ENCODE results near the gene UNC13D.
A peak's percentile ranks its signal among the peaks of the same experiment; 100 is the strongest.

UNC13D gene

DNA sequence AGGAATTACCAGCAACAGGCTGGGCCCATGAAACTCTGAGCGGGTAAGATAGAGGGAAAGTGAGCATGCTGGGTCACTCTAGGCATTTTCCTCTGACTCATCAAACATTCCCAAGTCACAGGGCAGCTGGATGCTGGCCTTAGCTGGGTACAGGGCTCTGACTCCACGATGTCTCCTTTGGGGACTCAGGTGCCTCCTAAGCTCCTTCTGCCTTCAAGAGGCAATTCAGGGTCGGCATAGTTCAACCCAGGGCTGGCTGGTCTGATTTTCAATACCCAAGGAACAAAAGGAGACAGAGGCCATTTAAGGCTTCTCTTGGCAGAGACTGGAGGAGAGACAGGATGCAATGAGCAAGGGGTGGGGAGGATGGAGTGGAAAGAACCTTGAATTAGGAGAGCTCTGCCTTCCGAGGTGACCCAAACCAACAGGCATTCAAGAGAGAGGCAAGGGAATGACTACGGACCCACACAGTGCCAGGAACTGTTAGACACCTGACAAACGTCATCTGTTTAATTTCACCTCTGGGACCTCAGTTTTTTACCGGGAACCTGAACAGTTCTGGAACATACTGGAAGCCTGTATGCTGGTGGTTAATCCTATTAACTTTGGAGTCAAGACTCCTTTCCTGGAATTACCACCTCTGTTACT, 10.0 kb upstream of the UNC13D start:
- DNase-seq, result peak in 1 of 10 donors; percentile 64
- intact Hi-C loops (cut with DNase I), result loop anchor here (5.0 kb wide), 1 partner anchor 67 kb away; no protein-coding TSS in a partner anchor

DNA sequence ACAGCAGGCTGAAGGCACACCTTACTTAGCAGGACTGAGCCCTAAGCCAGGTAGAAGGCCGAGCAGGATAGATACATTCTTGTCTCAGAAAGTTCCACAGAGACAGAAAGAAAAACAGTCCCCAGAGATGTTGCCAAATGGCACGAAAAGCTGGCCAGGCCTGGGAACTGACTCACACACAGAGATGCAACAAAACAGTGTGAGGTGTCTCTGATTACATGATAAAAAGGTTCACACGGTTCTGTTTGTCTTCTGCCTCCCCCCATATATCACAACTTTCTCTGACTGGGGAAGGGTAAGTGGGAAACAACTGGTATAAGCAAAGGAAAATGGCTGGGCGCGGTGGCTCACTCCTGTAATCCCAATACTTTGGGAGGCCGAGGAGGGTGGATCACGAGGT, 9.2 kb upstream of the UNC13D start:
- intact Hi-C loops (cut with DNase I), result loop anchor here (5.0 kb wide), 1 partner anchor 66 kb away; no protein-coding TSS in a partner anchor
- DNase-seq, result no peak

DNA sequence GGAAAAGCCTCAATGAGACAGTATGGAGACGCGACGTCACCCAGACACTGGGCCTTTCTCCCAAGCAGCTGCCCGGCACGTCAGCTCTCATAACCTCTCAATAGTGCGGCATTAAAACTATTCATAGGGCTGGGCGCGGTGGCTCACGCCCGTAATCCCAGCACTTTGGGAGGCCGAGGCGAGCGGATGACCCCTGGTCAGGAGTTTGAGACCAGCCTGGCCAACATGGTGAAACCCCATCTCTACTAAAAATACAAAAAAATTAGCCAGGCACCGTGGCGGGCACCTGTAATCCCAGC, 7.4 kb upstream of the UNC13D start:
- intact Hi-C loops (cut with DNase I), result loop anchor here (5.0 kb wide), 1 partner anchor 64 kb away; no protein-coding TSS in a partner anchor
- DNase-seq, result peak in 1 of 10 donors; percentile 88

DNA sequence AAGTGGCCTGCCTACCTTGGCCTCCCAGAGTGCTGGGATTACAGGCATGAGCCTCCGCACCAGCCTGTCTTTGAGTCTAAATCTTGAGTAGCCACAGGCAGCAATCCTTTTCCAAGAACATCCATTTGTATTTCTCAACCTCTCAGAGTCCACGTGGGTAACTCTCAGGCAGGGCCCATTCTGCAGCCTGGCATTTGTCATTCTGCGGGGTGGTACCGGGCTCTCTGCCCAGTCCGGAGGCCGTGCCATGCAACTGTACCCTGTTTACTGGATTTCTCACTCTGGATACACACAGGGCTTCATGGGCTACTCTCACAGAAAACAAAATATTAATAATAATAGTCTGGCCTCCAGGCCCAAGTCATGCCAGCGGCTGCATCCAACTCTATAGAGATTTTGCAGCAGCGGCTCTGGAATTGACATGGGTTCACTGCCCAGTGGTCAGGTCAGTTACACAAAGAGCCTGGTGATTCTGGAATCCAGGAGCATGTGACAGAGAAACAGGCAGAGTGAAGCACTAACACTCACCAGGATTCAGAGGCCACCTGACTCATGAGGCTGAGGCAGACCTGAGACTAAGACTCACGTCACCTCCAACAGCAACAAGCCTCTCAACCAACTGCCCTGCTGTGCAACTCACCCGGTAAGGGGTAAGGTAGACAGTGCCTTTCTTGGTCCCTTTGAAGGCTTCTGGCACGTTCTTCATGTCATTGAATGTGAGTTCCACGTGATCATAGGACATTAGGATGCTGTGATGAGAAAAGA, 6.9 kb upstream of the UNC13D start:
- peak in 8 of 10 donors; percentile 48 to 92 (median 60) for DNase-seq
- intact Hi-C loops (cut with DNase I), result loop anchor here (5.0 kb wide), 1 partner anchor 64 kb away; no protein-coding TSS in a partner anchor

DNA sequence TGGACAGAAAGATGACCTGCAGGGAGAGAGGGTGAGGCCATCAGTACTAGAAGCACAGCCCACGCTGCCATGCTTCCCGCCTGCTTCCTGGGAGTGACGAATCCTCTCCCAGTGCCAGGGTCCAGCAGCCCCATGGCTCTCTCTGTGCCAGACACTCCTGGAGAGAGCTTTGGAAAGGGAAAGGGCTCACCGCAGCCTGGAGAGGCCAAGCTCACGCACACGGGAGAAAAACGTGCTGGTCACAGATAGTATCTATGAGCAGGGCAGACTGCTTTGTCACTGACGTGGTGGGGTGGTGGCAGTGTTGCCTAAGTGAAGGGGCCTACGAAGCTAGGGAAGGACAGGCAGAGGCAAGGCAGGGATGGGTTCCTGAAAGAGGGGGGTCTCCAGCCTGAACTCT, 5.5 kb upstream of the UNC13D start:
- DNase-seq, result peak in 1 of 10 donors; percentile 83
- intact Hi-C loops (cut with DNase I), result loop anchor here (5.0 kb wide), 1 partner anchor 62 kb away; no protein-coding TSS in a partner anchor

DNA sequence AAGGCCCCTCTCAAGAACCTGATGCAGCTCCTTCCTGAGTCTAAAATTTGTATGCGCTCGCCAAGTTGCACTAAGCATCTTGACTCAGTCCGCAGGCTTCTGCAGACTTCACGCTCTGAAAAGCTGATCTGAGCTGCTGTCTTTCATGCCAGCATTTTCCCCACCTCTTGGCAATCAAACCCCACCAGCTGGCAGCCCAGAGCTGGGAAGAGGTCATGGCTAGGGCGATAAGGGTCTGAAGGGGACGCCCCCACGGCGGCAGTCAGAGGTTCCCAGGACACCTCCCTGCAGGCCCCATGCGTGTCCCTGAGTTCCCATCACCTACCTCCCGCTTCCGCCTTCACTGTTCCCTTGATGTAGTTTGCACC, 5.1 kb upstream of the UNC13D start:
- DNase-seq, result peak in 2 of 10 donors; percentile 48 to 81
- intact Hi-C loops (cut with DNase I), result no loop called here

DNA sequence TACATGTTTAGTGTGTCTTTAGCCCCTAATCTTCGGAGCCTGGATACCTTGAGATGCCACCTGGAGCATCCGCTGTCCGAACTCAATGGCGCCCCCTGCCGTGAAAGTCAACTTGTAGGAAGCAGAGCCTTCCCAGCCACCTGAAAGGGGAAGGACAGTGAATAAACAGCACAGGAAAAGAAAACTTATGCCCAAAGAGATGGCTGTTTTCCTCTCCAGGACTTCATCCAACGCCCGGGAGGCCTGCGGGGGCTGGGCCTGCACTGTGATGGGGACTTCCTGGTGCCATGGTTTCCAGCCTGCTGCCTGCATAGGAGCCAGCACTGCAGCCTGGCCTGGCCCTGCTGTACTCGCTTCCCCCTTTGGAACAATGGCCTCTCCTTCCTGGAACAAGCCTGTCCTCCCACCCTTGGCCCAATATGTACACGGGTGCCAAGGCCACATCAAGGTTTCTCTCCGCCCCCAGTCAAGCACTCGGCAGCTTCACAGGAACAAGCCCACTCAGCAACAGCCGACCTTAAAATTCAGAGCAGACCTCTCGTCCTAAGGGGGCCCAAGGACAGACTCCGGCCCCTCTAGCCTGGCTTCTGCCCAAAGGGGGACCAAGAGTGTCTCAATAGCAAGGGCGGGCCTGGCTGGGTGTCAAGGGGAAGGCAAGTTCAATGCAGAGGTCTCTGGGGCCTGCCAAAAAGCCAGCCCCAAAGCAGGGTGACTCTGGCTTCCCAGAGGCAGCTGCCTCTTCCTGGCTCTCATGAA, 4.5 kb upstream of the UNC13D start:
- intact Hi-C loops (cut with DNase I), result no loop called here
- DNase-seq, result peak; percentile 58 to 95 (median 70)

DNA sequence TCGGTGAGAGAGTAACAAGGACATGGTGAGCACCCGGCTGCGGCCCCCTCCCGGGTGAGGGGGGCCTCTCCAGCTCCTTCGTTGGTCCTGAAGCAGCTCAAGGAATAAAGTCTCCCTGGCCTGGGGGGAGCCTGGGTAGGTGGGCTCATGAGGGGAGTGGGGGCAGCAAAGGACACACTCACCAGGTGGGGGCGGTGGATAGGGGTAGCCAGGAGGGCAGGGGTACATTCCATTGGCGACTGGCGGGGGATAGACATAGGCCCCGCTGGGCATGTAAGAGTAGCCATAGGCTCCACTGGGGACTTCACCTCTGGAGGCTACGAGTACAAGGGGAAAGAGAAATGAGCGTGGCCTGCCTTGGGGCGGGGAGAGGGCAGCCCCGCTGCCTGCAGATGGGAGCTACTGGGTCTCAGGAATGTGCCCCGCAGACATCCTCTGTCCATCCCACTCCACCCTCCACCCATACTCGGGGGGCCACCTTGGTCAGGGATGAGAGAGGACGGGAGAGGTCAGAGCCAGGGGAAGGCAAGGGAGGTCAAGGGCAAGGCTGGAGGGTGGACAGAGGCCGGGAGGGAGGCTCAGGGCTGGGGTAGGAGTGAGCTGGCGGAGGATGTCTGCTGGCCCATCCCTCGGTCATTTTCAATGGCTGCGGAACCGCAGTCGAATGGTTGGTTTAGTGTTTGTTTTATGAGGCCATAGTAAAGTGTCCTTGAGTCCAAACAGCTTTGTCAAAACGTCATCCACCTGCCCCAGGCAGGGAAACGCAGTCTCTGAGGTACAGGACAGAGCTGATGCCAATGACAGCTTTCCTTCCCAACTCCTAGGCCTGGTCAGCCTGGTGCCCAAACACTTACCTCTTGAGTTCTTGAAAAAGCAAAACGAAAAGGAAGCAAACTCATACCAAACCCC, 3.7 kb upstream of the UNC13D start:
- intact Hi-C loops (cut with DNase I), result no loop called here
- peak in 1 of 10 donors; percentile 62 for DNase-seq

DNA sequence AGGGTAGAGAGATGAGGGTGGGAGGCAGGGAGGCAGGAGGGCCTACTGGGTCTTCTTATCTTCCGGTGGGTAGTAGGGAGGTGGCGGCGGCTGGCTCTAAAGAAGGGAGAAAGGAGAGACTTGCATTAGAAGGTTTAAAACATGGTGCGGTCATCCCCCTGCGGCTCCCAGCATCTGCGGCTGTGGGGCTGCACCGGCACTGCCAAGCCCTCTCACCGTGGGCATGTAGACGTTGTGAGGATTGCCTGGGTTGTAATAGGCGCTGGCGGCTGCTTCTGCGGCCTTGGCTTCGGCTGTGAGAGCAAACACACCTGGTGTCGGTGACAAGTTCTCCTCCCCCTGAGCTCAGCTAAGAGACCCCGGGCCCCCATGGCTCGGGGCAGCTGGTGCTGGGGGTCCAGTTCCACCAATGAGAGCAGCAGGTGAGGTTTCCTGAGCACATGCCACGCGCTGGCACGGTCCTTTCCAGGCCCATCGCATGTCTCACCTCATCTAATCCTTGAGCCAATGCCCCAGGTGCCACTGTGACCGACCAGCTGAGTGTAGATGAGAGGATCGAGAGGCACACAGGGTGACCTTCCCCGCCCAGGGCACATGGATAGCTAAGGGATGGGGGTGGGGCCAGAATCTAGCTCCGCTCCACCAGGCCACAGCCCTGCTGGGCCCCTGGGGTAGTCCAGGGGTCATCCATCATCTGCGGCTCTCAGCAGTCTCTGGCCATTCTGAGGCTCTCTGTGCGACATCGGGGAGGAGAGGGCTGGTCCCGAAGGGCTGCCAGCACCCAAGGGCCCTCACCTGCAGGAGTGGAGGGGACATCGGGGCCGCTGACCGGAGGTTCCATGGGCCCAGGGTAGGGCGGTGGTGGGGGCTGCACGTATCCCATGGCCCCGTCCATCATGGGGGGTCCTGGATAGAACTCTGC, 2.7 kb upstream of the UNC13D start:
- intact Hi-C loops (cut with DNase I), result no loop called here
- DNase-seq, result peak in 1 of 10 donors; percentile 71

DNA sequence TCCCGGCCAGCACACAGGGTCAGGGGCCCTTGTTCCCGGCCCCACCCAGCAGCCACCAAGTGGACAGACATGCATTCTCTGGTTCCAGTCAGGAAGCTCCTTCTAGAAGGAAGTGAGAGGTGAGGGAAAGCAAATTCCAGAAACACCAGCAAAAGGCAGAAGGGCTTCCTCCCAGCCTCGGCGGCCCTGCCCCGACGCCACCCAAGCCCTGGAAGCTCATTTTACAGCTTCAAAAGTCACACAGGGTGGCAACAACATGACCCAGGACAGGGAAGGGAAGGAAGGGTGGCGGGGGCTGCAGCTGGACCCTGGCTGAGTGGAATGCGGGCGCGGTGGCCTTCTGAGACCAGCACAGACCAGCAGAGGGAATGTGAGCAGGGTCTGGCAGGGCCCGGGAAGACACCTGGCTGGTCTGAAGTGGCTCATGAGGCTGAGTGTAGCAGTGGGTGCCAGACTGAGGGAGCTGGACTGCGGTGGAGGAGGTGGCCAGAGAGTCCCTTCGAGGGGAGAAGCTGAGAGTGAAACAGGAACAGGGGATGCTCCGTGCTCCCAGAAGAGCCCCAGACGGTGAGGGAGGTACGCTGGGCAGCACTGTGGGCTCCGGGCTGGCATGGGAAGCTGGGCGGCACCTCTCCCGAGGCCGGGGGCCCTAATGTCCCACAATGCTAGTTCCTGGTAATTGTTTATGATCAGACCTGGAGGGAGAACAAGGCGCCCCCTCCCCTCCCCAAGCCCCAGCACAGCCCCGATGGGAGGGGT, 1.9 kb upstream of the UNC13D start:
- DNase-seq, result peak in 1 of 10 donors; percentile 85
- intact Hi-C loops (cut with DNase I), result no loop called here

DNA sequence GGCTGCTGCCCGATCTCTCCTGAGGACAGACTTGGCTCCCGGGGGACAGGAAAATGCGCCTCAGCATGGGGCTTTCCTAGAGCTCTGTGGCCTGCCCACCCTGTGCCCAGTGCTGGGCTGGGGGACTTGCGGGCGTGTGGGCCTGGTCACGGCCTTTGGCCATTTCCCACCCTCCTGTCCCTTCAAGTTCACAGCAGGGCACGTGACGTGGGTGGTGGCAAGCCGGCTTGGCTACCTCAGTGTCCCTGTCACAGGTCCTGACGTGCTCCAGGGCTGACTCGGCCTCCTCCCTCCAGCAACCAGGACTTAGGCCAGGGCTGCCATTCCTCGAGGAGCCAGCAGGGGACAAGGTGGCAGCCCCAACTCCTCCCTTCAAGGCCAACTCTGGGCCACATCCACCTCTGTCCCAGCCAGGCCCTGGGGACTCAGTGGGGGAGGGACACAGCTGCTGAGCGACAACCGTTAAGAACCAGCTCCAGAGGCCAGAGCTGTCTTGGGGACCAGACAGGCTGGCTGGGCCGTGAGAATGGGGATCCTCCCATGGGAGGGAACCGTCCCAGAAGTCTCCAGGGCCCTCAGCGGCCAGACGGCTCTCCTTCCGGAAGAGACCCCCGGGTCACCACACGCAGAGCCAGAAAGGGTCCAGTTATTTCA, 981 bp upstream of the UNC13D start:
- intact Hi-C loops (cut with DNase I), result no loop called here
- peak in 9 of 10 donors; percentile 43 to 94 (median 58) for DNase-seq

DNA sequence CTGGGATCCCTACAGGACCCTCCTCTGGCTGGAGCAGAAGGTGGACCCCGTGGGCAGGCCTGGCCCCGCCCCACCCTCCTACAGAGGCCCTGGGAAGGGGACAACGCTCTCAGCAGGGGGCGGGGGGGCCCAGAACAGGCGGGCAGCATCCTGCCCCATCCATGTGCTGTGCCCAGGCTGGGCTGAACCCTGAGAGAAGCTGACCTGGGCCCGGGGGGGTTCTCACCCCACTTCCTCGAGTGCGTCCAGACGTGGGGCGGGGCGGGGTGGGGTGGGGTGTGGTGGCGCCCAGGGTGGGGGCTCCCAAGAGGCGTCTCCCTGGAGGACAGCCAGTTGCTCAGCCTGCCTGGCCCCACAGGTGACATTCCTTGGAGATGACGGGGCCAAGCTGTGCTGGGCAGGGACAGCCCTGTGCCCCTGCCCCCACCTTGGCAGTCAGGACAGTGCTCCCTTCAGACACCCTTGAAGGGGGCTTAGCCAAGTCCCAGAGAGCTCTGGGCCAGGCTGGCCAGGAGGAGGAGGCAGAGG, 390 bp upstream of the UNC13D start:
- intact Hi-C loops (cut with DNase I), result loop anchor here (5.0 kb wide), 1 partner anchor 67 kb away; a partner anchor contains a TSS
- peak in 2 of 10 donors; percentile 78 to 87 for DNase-seq

DNA sequence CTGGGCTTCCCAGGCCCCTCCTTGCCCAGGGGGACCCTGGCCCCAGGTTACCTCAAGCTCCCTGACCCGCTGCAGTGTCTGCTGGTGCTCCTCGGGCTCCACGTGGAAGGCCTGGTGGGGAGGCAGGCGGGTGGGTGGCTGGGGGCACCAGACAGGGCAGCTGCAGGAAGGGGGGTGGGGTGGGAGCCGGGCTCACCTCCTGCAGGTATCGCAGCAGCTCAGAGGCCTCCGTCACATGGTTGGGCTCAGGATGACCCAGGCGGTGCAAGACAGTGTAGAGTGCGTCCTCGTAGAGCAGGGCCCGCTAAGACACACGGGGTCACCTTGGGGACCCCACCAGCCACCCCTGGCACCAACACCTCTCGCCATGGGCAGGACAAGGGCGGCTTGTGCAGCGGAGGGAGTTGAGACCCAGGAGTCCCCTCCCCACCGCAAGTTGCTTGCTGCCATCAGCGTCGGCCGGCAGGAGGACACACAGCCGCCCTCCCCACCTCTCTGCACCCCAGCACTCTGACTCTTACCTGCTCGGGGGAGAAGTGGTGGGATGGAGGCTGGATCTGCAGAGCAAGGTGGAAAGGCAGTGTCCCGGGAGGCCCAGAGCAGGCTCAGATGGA, 1.1 kb downstream of the UNC13D start:
- DNase-seq, result no peak
- intact Hi-C loops (cut with DNase I), result loop anchor here (5.0 kb wide), 1 partner anchor 66 kb away; a partner anchor contains a TSS

DNA sequence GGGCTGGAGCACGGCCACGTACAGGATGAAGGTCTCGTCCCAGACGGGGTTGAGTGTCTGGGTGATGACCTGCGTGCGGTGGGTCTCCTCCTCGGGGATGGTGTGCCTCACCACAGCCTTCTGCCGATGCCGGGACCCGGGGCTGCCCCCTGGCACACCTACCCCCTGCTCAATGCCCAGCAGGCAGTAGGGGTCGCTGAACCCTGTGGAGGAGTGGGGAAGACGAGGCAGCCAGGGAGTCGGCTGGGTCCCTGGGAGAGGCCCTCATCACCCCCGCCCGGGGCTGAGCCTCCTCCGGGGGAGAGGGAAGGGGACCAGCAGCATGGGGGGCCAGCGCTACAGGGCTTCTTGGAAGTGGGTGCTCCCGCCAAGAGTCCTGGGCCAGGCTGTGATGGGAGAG, 1.8 kb downstream of the UNC13D start:
- peak in 1 of 10 donors; percentile 79 for DNase-seq
- intact Hi-C loops (cut with DNase I), result loop anchor here (5.0 kb wide), 1 partner anchor 65 kb away; a partner anchor contains a TSS

DNA sequence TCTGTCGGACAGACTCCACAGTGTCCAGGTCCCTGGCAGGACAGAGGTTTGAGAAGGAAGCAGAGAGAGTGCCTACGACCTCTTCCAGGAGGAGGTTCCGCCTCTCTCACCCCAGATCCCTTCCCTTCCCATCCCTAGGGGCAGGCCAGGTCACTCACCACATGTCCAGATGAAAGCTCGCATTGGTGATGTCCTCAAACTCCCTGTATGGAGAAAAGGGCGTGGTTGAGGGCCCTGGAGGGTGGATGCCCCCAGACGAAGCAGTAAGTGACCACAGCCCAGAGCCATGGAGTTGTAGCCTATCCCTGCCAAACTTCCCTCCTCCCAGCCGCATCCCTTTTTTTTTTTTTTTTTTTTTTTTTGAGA, 3.4 kb downstream of the UNC13D start:
- intact Hi-C loops (cut with DNase I), result loop anchor here (5.0 kb wide), 1 partner anchor 63 kb away; a partner anchor contains a TSS
- peak in 1 of 10 donors; percentile 72 for DNase-seq

DNA sequence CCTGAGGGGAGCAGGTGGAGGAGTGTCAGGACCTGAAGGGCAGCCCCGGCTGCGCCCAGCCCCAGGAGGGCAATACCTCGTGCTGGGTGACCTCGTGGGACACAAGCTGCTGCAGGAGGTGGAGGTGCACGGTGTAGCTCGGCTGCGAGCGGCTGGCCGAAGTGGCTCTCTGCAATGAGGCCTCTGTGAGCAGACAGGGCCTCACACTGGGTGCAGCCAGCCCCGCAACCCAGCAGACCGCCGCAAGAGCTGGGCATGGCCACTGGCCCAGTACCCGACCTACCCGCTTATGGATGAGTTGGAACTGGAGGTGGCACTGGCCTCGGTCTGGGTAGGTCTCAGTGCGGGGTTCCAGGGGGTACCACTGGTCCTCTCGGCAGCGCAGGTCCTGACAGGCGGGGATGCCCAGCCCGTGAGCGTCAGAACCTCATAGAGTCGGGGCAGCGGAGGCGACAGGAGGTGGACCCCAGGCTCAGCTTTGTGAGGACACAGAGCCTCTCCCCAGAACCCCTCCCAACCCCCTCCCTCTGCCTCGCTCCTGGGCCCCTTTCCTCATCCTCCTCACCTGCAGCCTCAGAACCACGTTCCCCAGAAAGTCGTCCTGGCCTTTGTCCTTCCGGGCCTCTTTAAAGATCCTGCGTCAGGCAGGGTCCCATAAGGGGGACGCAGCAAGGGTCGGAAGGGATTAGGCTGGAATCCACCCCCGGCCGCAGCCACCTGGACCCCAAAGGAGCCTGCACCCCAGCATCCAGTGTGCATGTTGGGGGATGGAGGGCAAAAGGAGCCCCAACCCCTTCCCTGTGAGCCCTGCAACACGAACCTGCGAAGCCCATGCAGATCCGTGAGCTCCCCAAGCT, 4.0 kb downstream of the UNC13D start:
- intact Hi-C loops (cut with DNase I), result loop anchor here (5.0 kb wide), 1 partner anchor 63 kb away; a partner anchor contains a TSS
- DNase-seq, result peak in 1 of 10 donors; percentile 77

Data from posterior cingulate gyrus (tissue), 11 donors.